Measurements from ENCODE around the gene PDGFD. TPM values are rescaled to one million over a fixed set of nuclear protein-coding genes. Genes with fewer than 3 reads are reported as not detected.

PDGFD gene
- total and polyA plus RNA-seq, 8 donors: 2.1 to 7.7 (median 5.2) TPM

DNA sequence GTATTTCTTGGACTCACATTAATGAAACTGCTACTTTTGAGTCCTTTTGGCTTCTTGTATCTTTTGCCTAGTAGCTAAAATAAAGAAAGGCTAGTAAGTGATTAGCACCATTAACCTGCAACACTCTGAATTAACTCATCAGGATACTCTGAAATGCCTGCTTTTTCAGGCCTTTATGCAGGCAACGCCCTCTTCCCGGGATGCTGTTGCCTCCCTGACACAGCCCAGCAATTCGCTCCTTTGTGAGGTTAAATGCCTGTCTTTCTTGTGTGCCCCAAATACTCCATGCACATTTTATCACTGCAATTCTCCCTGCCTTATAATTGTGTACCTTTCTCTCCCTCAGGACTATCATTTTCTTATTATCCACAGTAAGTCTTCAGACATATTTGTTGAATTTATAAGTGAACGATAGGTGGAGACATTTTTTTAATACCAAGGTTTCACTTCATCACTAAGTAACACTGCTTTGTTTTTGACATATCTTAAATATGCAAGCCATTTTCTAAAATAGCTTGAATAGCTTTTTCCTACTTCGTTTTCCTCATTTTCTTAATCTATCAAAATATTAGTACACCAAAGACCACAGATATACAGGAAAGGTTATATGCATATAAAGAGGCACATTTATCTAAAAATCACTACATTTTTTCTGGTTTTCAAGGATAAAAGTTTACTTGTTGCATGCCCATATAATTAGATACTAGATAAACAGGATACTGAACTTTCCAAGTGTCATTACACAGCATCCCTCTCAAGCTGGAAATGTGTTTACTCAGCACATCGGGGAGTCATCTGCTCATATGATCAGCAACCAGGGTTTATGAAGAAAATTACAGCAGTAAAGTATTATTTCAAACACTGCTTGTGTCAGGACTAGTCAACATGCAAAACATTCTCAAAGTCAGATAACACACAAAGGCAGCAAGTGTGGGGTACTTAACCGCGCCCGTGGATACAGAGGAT, 176.0 kb downstream of the PDGFD start:
- H3K4me1 ChIP-seq: no peaks in the 10 kb centered on the region
- H3K27ac ChIP-seq: no peak overlapping the region
- no peak for ATAC-seq
- H3K36me3 ChIP-seq: no peaks in the 10 kb centered on the region
- no peaks in the 10 kb centered on the region for H3K27me3 ChIP-seq
- TF ChIP-seq, protein P1, sequence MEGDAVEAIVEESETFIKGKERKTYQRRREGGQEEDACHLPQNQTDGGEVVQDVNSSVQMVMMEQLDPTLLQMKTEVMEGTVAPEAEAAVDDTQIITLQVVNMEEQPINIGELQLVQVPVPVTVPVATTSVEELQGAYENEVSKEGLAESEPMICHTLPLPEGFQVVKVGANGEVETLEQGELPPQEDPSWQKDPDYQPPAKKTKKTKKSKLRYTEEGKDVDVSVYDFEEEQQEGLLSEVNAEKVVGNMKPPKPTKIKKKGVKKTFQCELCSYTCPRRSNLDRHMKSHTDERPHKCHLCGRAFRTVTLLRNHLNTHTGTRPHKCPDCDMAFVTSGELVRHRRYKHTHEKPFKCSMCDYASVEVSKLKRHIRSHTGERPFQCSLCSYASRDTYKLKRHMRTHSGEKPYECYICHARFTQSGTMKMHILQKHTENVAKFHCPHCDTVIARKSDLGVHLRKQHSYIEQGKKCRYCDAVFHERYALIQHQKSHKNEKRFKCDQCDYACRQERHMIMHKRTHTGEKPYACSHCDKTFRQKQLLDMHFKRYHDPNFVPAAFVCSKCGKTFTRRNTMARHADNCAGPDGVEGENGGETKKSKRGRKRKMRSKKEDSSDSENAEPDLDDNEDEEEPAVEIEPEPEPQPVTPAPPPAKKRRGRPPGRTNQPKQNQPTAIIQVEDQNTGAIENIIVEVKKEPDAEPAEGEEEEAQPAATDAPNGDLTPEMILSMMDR (IDR thresholded peaks at IDR 0.05): no peak
- DNase-seq: no peak
- no peak overlapping the region for H3K4me3 ChIP-seq
- no peaks in the 10 kb centered on the region for H3K9me3 ChIP-seq
- intact Hi-C loops (cut with DNase I): no loop called here

GRCh38 chr11:103985041-103985440, 178.9 kb downstream of the PDGFD start:
- DNase-seq: no peak
- no peaks in the 10 kb centered on the region for H3K36me3 ChIP-seq
- TF ChIP-seq, protein P1 (IDR thresholded peaks at IDR 0.05): no peak
- no peaks in the 10 kb centered on the region for H3K4me1 ChIP-seq
- intact Hi-C loops (cut with DNase I): no loop called here
- H3K27ac ChIP-seq: no peak overlapping the region
- peaks cover 0 to 3% of the 10 kb centered on the region in 2 donors for H3K9me3 ChIP-seq
- H3K27me3 ChIP-seq: no peaks in the 10 kb centered on the region
- H3K4me3 ChIP-seq: no peak overlapping the region
- no peak for ATAC-seq

- Histone ChIP-seq H3K36me3 (no peaks in the 10 kb centered on the region), H3K27ac (no peak overlapping the region), H3K4me3 (no peak overlapping the region), H3K4me1 (no peaks in the 10 kb centered on the region), H3K27me3 (no peaks in the 10 kb centered on the region), H3K9me3 (peaks cover 0 to 3% of the 10 kb centered on the region in 2 donors)
- intact Hi-C loops (cut with DNase I): no loop called here
- DNase-seq (no peak), ATAC-seq (no peak)
- TF ChIP-seq, protein P1 (IDR thresholded peaks at IDR 0.05): no peak
Observed at GRCh38 chr11:103980108-103980507, 183.8 kb downstream of the PDGFD start.

DNA sequence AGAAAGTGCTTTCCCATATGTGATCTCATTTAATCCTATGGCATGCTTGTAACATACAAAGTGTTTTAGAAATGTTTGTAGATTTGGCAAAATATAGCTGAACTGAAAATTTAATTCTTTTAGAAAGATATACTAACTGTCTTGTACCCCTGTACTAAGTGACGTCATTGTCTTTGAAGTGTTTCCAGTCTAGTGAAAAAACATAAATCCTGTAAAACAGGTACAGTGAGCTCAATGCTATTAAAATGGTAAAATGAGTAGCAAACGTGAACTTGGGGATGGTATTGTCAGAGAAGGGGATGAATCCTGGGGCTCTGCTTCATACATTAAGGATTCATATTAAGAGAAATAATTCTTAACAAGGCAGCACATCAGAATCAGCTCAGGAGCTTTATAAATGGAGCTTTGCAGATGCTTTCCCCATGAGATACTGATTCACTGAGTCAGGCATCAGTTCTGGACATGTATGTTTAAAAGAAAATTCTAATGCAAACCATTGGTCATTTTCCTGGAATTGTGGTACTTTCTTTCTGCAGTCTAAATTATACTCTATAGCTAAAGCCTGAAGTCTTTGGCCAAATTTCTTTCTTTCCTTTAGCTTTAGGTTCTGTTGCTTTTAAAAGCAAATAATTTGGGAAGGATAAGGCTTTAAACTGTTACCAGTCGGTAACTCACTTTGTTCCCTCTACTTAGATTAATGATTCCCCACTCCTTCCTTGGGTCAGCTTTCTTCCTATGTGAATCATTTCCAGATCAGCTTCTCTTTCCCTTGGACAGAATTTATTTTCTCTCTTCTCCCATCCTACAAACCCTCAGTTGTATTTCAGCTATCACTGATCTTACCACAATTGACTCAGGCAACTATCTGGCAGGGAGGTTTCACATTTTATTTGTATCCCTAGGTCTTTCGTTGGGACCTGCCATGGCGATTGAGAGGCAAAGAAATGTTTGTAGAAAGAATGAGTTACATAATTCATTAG, 185.0 kb downstream of the PDGFD start:
- intact Hi-C loops (cut with DNase I): no loop called here
- no peaks in the 10 kb centered on the region for H3K36me3 ChIP-seq
- H3K27me3 ChIP-seq: no peaks in the 10 kb centered on the region
- H3K4me3 ChIP-seq: no peak overlapping the region
- peaks cover 0 to 7% of the 10 kb centered on the region in 2 donors for H3K9me3 ChIP-seq
- DNase-seq (peak in 1 of 4 donors; percentile 19), ATAC-seq (no peak)
- TF ChIP-seq, protein P1 (IDR thresholded peaks at IDR 0.05): no peak
- no peak overlapping the region for H3K27ac ChIP-seq
- H3K4me1 ChIP-seq: no peaks in the 10 kb centered on the region
